ENCODE measurements around the gene IRF8. TPM values are rescaled to one million over a fixed set of nuclear protein-coding genes. Genes with fewer than 3 reads are reported as not detected.

IRF8 gene
- total RNA-seq, 5 donors from 2014 or later (not counting 1 experiment from before 2014, with no cell fraction given), result 7.7 to 17.0 (median 10.3) TPM

DNA sequence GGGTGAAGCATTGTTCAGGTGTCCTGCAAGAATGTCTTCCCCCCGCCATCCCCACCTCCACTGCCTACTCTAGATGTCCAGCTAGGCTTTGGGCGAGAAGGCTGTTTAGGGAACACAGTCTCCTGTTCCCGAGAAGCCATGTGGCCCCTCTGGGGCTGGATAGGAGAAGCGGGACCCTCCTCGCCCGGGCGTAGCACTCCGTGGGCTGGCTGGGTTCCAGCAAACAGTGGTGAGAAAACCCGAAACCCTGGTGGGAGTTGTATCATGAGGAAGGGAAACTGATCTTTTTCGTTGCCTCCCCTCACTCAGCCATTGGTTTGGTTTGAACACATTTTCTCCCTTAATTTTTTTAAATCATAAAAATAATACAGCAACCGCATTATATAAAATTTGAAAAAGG, 56.6 kb downstream of the IRF8 start:
- CTCF ChIA-PET, result no interaction called here
- WGBS (ENCODE audit: insufficient coverage), result 29% methylated on average over 6 of the region's 11 CpGs
- Histone ChIP-seq H3K9me3 (no peaks in the 10 kb centered on the region), H3K4me3 (ENCODE audit: control insufficient read depth in 1 of 2, extremely low read depth in 1 of 2, low read length in 1 of 2) (no peak overlapping the region), H3K27me3 (replicated peaks in 1 of 2; ENCODE audit: control insufficient read depth in 2 of 2, extremely low read depth in 1 of 2, insufficient read depth in 2 of 2, low read length in 1 of 2) (peaks cover 0 to 10% of the 10 kb centered on the region in 2 experiments), H3K27ac (ENCODE audit: low read length) (no peak overlapping the region), H3K4me1 (ENCODE audit: control insufficient read depth in 1 of 2, extremely low read depth in 1 of 2, insufficient read depth in 2 of 2, low read length in 2 of 2) (peaks cover 0 to 3% of the 10 kb centered on the region in 2 experiments), H3K36me3 (ENCODE audit: control insufficient read depth in 2 of 2, extremely low read depth in 1 of 2, insufficient read depth in 1 of 2, low read length in 1 of 2) (no peaks in the 10 kb centered on the region)
- DNase-seq, result no peak
- Mint-ChIP-seq H3K9me3 (no peaks in the 10 kb centered on the region), H3K27ac (no peak overlapping the region), H3K4me3 (no peak overlapping the region), H3K27me3 (peaks cover 0 to 4% of the 10 kb centered on the region in 2 donors), H3K36me3 (no peaks in the 10 kb centered on the region), H3K4me1 (peaks cover 0 to 8% (median 3%) of the 10 kb centered on the region in 3 donors)
- POLR2A ChIA-PET, result no interaction called here
- no peak for ATAC-seq (replicated peaks in 1 of 4)

DNA sequence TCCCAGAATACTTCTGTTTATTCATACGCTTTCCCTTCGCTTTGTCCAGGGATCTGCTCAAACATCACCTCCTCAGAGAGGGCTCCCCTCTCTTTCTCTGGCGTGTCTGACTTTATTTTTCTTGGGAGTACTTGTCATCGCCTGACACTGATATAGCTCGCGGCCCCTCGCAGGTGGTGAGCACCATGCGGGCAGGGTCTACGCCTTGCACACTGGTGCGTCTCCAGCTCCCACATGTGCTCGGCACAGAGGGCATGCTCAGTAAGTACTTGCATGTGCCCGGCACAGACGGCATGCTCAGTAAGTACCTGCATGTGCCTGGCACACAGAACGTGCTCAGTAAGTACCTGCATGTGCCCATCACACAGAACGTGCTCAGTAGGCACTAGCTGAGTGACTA, 57.5 kb downstream of the IRF8 start:
- 98% methylated on average over 15 of the region's 15 CpGs for WGBS (ENCODE audit: insufficient coverage)
- H3K4me3 Mint-ChIP-seq, result no peak overlapping the region
- Histone ChIP-seq H3K9me3 (no peaks in the 10 kb centered on the region), H3K27ac (ENCODE audit: low read length) (no peak overlapping the region), H3K27me3 (replicated peaks in 1 of 2; ENCODE audit: control insufficient read depth in 2 of 2, extremely low read depth in 1 of 2, insufficient read depth in 2 of 2, low read length in 1 of 2) (peaks cover 0 to 18% of the 10 kb centered on the region in 2 experiments), H3K36me3 (ENCODE audit: control insufficient read depth in 2 of 2, extremely low read depth in 1 of 2, insufficient read depth in 1 of 2, low read length in 1 of 2) (no peaks in the 10 kb centered on the region), H3K4me1 (ENCODE audit: control insufficient read depth in 1 of 2, extremely low read depth in 1 of 2, insufficient read depth in 2 of 2, low read length in 2 of 2) (peaks cover 0 to 3% of the 10 kb centered on the region in 2 experiments), H3K4me3 (ENCODE audit: control insufficient read depth in 1 of 2, extremely low read depth in 1 of 2, low read length in 1 of 2) (no peak overlapping the region)
- DNase-seq, result no peak
- ChIA-PET CTCF (no interaction called here), POLR2A (no interaction called here)
- H3K4me1 Mint-ChIP-seq, result peaks cover 0 to 8% (median 3%) of the 10 kb centered on the region in 3 donors
- no peak for ATAC-seq (replicated peaks in 1 of 4)
- peaks cover 0 to 8% of the 10 kb centered on the region in 2 donors for H3K27me3 Mint-ChIP-seq
- no peaks in the 10 kb centered on the region for H3K36me3 Mint-ChIP-seq
- H3K27ac Mint-ChIP-seq, result no peak overlapping the region
- H3K9me3 Mint-ChIP-seq, result no peaks in the 10 kb centered on the region

DNA sequence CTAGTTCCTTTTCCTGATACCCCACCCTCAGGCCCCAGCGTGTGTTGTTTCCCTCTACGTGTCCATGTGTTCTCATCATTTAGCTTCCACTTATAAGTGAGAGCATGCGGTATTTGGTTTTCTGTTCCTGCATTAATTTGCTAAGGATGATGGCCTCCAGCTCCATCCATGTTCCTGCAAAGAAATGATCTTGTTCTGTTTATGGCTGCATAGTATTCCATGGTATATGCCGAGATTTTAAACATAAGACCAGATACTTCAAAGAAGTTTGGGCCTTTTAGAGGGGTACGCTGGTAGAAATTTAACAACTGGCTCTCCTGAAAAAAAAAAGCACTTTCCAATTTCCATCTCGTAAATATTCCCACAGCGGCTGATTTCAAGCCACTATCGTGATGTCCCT, 59.8 kb downstream of the IRF8 start:
- ChIA-PET POLR2A (no interaction called here), CTCF (no interaction called here)
- ATAC-seq (replicated peaks in 1 of 4), result no peak
- peaks cover 0 to 3% of the 10 kb centered on the region in 2 experiments for H3K4me1 ChIP-seq (ENCODE audit: control insufficient read depth in 1 of 2, extremely low read depth in 1 of 2, insufficient read depth in 2 of 2, low read length in 2 of 2)
- H3K9me3 Mint-ChIP-seq, result no peaks in the 10 kb centered on the region
- no peaks in the 10 kb centered on the region for H3K36me3 ChIP-seq (ENCODE audit: control insufficient read depth in 2 of 2, extremely low read depth in 1 of 2, insufficient read depth in 1 of 2, low read length in 1 of 2)
- H3K36me3 Mint-ChIP-seq, result no peaks in the 10 kb centered on the region
- peaks cover 0 to 8% (median 3%) of the 10 kb centered on the region in 3 donors for H3K4me1 Mint-ChIP-seq
- no peak overlapping the region for H3K4me3 Mint-ChIP-seq
- H3K4me3 ChIP-seq (ENCODE audit: control insufficient read depth in 1 of 2, extremely low read depth in 1 of 2, low read length in 1 of 2), result no peak overlapping the region
- no peak for DNase-seq
- no peak overlapping the region for H3K27ac Mint-ChIP-seq
- no peak overlapping the region for H3K27ac ChIP-seq (ENCODE audit: low read length)
- peaks cover 0 to 8% of the 10 kb centered on the region in 2 donors for H3K27me3 Mint-ChIP-seq
- H3K27me3 ChIP-seq (replicated peaks in 1 of 2; ENCODE audit: control insufficient read depth in 2 of 2, extremely low read depth in 1 of 2, insufficient read depth in 2 of 2, low read length in 1 of 2), result peaks cover 0 to 21% of the 10 kb centered on the region in 2 experiments
- H3K9me3 ChIP-seq, result no peaks in the 10 kb centered on the region
- 100% methylated on average over 3 of the region's 8 CpGs for WGBS (ENCODE audit: insufficient coverage)

- H3K36me3 Mint-ChIP-seq, result no peaks in the 10 kb centered on the region
- no peaks in the 10 kb centered on the region for H3K36me3 ChIP-seq (ENCODE audit: control insufficient read depth in 2 of 2, extremely low read depth in 1 of 2, insufficient read depth in 1 of 2, low read length in 1 of 2)
- POLR2A ChIA-PET, result no interaction called here
- H3K27ac Mint-ChIP-seq, result no peak overlapping the region
- peaks cover 0 to 8% (median 3%) of the 10 kb centered on the region in 3 donors for H3K4me1 Mint-ChIP-seq
- no peaks in the 10 kb centered on the region for H3K9me3 Mint-ChIP-seq
- H3K4me3 ChIP-seq (ENCODE audit: control insufficient read depth in 1 of 2, extremely low read depth in 1 of 2, low read length in 1 of 2), result no peak overlapping the region
- CTCF ChIA-PET, result no interaction called here
- no peak overlapping the region for H3K27ac ChIP-seq (ENCODE audit: low read length)
- no peak for ATAC-seq (replicated peaks in 1 of 4)
- DNase-seq, result no peak
- peaks cover 0 to 8% of the 10 kb centered on the region in 2 donors for H3K27me3 Mint-ChIP-seq
- peaks cover 0 to 21% of the 10 kb centered on the region in 2 experiments for H3K27me3 ChIP-seq (replicated peaks in 1 of 2; ENCODE audit: control insufficient read depth in 2 of 2, extremely low read depth in 1 of 2, insufficient read depth in 2 of 2, low read length in 1 of 2)
- no peak overlapping the region for H3K4me3 Mint-ChIP-seq
- no peaks in the 10 kb centered on the region for H3K9me3 ChIP-seq
- H3K4me1 ChIP-seq (ENCODE audit: control insufficient read depth in 1 of 2, extremely low read depth in 1 of 2, insufficient read depth in 2 of 2, low read length in 2 of 2), result peaks cover 0 to 3% of the 10 kb centered on the region in 2 experiments
- 74% methylated on average over 6 of the region's 9 CpGs for WGBS (ENCODE audit: insufficient coverage)
Measured at GRCh38 chr16:85959686-85960085, 60.7 kb downstream of the IRF8 start.

- Histone ChIP-seq H3K36me3 (ENCODE audit: control insufficient read depth in 2 of 2, extremely low read depth in 1 of 2, insufficient read depth in 1 of 2, low read length in 1 of 2) (no peaks in the 10 kb centered on the region), H3K27me3 (replicated peaks in 1 of 2; ENCODE audit: control insufficient read depth in 2 of 2, extremely low read depth in 1 of 2, insufficient read depth in 2 of 2, low read length in 1 of 2) (peaks cover 0 to 21% of the 10 kb centered on the region in 2 experiments), H3K9me3 (no peaks in the 10 kb centered on the region), H3K27ac (ENCODE audit: low read length) (no peak overlapping the region), H3K4me3 (ENCODE audit: control insufficient read depth in 1 of 2, extremely low read depth in 1 of 2, low read length in 1 of 2) (no peak overlapping the region), H3K4me1 (ENCODE audit: control insufficient read depth in 1 of 2, extremely low read depth in 1 of 2, insufficient read depth in 2 of 2, low read length in 2 of 2) (peaks cover 0 to under 1% of the 10 kb centered on the region in 2 experiments)
- Mint-ChIP-seq H3K4me1 (peaks cover 0 to 10% (median 3%) of the 10 kb centered on the region in 3 donors), H3K27ac (no peak overlapping the region), H3K36me3 (no peaks in the 10 kb centered on the region), H3K4me3 (no peak overlapping the region), H3K9me3 (no peaks in the 10 kb centered on the region), H3K27me3 (peaks cover 0 to 5% of the 10 kb centered on the region in 2 donors)
- no peak for ATAC-seq (replicated peaks in 1 of 4)
- no peak for DNase-seq
- WGBS (ENCODE audit: insufficient coverage), result 73% methylated on average over 9 of the region's 10 CpGs
- ChIA-PET CTCF (no interaction called here), POLR2A (no interaction called here)
Measured at GRCh38 chr16:85960486-85961046, 61.6 kb downstream of the IRF8 start.

DNA sequence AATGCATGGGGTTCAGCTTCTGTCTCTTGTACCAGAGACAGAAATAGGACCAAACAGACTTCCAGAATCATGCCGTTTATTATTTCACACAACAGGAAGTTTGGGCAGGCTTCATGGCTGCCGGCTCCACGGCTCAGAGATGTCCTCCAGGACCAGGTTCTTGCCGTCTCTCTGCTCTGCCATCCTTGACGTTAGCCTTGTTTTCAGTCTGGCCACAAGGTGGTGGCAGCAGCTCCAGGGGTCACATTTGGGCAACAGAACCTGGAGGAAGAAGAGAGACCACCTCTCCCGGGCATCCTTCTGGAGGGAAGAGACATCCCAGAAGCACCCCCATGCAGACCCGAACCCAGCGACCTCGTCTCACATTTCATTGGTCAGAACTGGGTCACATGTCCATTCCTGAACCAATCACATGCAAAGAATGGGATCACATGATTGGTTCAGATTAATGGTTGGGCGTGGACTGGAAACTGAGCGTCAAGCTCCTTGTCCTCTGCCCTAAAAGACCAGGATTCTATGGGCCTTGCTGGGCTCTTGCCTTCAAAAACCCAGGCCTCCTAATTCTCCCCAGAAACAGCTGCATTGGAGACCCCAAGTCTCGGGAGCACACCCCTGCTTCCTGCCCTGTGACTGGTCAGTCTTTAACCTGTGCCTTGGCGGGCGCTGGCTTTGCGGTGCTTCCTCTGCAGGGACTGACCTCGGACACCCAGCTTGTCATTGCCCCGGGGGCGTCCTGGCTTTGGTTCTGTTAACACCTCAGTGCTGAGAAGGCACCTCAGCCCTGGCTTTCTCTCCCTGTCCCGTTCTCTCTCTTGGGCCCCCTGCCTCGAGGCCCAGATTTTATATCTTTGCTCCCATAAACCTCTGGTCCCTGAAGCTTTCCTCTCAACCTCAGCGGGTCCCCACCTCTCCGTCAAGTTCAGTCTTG, 63.3 kb downstream of the IRF8 start:
- DNase-seq (no peak), ATAC-seq (replicated peaks in 1 of 4) (no peak)
- Histone ChIP-seq H3K27ac (ENCODE audit: low read length) (no peak overlapping the region), H3K36me3 (ENCODE audit: control insufficient read depth in 2 of 2, extremely low read depth in 1 of 2, insufficient read depth in 1 of 2, low read length in 1 of 2) (no peaks in the 10 kb centered on the region), H3K4me3 (ENCODE audit: control insufficient read depth in 1 of 2, extremely low read depth in 1 of 2, low read length in 1 of 2) (no peak overlapping the region), H3K4me1 (ENCODE audit: control insufficient read depth in 1 of 2, extremely low read depth in 1 of 2, insufficient read depth in 2 of 2, low read length in 2 of 2) (no peaks in the 10 kb centered on the region), H3K9me3 (no peaks in the 10 kb centered on the region), H3K27me3 (replicated peaks in 1 of 2; ENCODE audit: control insufficient read depth in 2 of 2, extremely low read depth in 1 of 2, insufficient read depth in 2 of 2, low read length in 1 of 2) (peaks cover 0 to 14% of the 10 kb centered on the region in 2 experiments)
- Mint-ChIP-seq H3K9me3 (no peaks in the 10 kb centered on the region), H3K4me1 (peaks cover 0 to 2% (median 0%) of the 10 kb centered on the region in 3 donors), H3K27me3 (peaks cover 0 to 4% of the 10 kb centered on the region in 2 donors), H3K4me3 (no peak overlapping the region), H3K36me3 (no peaks in the 10 kb centered on the region), H3K27ac (no peak overlapping the region)
- CTCF ChIA-PET, result no interaction called here
- POLR2A ChIA-PET, result interaction anchor here in 1 of 2 donors (0.6 kb wide), 1 partner anchor 16 kb away, joined by 9 read pairs; no protein-coding TSS in a partner anchor
- WGBS (ENCODE audit: insufficient coverage), result 85% methylated on average over 17 of the region's 22 CpGs

Measured in T-cell (primary cell).